ENCODE measurements around the gene TRIO.

Gene TRIO

DNA sequence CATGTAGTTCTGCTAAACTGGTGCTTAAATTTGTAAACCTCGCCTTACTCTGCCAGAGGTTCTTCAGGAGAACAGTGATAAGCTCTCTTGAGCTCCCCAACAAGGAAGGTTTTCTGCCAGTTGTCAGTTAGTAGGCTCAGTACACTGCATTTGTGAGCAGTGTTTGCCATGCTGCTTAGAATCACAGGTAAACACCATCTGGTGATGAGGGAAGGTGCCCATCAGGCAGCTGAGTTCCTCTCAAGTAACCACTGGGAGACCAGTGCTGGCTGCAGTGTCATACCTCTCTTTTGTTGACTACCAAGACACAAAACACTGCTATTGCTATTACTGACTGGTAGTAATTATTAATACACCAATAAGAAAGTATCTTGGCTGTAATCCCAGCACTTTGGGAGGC, 252.3 kb downstream of the TRIO start:
- DNase-seq (ENCODE audit: low read depth), result no peak

GRCh38 chr5:14396066-14396465, 252.9 kb downstream of the TRIO start:
- DNase-seq (ENCODE audit: low read depth), result no peak

GRCh38 chr5:14396737-14397136, 253.6 kb downstream of the TRIO start:
- no peak for DNase-seq (ENCODE audit: low read depth)

GRCh38 chr5:14397717-14398116, 254.6 kb downstream of the TRIO start:
- DNase-seq (ENCODE audit: low read depth), result no peak

DNA sequence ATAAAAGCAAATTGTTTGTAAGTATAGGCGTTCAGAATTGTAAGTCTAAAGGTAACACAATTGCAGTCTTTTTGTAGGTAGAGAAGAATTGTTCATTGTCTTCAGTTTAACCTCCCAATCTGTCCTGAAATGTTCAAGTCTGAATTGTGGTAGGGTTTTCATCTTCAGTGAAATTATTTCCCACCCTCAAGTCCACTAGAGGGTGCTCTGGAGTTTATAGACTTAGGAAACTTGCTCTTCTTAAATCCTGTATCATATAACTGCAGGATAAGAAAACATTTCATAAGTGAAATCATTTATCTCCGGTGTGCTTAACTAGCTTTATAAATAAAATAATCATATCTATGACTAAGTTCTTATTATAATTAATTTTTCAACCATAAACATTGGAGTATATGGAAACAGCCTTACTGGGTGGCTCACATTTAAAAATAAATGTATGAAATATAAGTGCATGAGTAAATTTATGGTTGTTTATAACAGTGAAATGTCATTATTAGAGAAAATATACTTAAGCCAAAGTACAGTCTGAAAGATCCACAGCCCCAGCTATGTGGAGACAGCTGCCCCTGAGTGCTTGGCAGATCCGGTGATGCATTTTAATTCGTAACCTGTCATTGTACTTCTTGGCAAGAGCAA, 256.0 kb downstream of the TRIO start:
- DNase-seq (ENCODE audit: low read depth), result no peak

- DNase-seq (ENCODE audit: low read depth), result no peak
Measured at GRCh38 chr5:14400085-14400484, 256.9 kb downstream of the TRIO start.

GRCh38 chr5:14400611-14401010, 257.5 kb downstream of the TRIO start:
- no peak for DNase-seq (ENCODE audit: low read depth)

- no peak for DNase-seq (ENCODE audit: low read depth)
Measured at GRCh38 chr5:14401639-14402038, 258.5 kb downstream of the TRIO start.

DNA sequence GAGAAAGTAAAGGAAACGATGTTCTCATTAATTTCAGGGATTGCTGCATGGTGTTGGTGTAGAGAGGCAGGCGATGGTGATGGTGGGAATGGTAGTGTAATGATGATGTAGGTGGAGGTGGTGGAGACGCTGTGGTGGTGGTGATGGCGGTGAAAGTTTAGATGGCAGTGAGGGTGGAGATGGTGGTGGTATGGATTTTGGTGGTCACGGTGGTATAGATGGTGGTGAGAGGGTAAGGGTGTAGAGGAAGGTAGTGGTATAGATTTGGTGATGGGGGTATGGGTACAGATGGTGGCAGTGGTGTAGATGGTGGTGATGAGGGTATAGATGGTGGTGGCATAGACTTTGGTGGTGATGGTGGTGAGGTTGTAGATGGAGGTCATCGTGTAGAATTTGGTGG, 259.3 kb downstream of the TRIO start:
- no peak for DNase-seq (ENCODE audit: low read depth)

DNA sequence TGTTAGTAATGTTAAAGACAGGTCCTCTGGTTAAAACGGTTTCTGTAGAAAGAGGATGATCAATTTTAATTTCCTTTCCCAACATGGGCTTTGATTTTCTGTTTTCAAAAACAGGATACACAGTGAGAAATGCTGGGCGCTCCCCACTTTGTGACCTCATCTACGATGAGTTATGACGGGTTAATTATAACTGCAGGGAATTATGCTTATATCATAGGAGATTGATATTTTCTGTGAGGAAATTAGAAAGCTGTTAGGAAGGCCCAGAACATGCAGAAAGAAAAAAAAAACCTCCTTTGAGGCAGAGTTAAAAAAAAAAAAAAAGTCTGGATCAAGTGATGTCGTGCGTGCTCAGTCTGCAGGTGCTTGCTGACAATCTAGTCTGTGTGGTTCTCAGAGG, 261.6 kb downstream of the TRIO start:
- no peak for DNase-seq (ENCODE audit: low read depth)

GRCh38 chr5:14405267-14405666, 262.1 kb downstream of the TRIO start:
- DNase-seq (ENCODE audit: low read depth), result no peak

DNA sequence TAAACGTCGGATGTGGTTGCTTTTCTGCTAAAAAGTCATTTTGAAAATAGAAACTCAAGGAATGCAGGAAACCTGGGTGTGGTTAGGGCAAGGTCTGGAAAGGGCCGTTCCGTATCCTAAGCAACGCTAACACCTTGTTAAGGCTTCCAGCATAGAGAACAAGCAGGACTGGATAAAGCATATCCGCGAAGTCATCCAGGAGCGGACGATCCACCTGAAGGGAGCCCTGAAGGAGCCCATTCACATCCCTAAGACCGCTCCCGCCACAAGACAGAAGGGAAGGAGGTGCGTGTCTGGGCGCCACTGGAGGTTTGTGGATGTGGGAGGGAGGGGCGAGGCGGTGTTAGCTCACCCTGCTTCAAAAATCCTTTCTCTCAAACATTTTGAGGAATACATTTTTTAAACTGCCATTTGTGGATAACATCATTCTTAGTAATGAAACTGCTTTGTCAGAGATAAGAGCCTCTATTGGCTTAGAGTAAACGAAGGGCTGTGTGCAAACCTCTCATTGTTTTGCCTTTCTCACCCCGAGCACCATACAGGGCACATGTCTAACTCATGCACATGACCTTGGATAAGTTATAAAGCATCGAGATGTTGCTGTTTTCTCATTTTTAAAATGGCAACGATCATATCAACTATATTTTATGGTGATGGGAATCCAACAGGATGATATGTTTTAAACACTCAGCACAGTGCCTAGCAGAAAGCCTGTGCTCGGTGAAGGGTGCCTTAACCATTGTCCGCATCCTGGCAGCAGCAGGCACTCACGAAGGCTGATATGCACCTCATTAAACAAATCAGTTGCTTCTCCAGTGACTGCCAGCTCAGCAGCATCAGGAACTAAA, 262.8 kb downstream of the TRIO start:
- no peak for DNase-seq (ENCODE audit: low read depth)

- DNase-seq (ENCODE audit: low read depth), result no peak
Measured at GRCh38 chr5:14406554-14406849, 263.4 kb downstream of the TRIO start.

GRCh38 chr5:14407051-14407450, 263.9 kb downstream of the TRIO start:
- DNase-seq (ENCODE audit: low read depth), result no peak

GRCh38 chr5:14407746-14408175, 264.6 kb downstream of the TRIO start:
- no peak for DNase-seq (ENCODE audit: low read depth)

DNA sequence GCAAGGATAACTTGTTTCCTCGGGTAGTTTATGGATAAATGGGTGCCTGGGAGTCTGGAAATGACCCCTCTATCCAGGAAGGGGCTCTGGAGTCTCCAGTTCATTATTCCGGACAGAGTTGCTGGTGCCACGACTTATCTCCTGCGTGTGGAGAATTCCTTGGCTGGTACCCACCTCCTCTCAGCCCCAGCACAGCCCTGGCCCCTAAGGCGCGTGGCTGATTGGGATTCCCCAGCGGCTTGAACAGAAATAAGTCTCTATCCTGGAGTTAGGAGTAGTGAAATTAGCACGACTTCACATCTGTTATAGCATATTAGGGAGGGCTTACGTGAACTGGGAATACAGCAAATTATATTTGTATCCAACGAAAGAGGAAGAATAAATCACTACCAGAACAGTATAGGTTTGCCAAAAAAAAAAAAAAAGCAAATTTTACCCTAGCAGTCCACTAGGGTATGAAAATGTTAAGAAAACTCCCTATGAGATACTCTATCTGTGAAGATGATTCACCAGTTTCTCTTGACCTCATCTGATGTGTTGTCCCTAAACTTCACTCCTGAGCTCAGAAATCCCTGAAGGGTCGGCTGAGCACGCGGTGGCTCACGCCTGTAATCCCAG, 265.9 kb downstream of the TRIO start:
- no peak for DNase-seq (ENCODE audit: low read depth)

DNA sequence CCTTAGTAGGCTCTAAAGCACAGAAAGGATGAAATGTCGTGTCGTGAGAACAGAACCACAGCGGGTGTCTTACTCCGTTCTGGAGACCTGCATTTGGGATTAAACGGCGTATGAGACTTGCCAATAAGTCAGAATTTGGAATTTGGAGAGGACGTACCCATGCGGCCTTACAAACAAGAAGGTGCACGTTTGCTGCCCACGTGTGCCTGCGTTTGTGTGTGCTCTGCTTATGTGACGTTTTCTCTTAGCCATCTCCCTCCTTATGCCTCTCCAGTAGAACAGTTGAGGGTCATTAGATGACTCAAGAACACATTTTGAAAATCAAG, 266.9 kb downstream of the TRIO start:
- no peak for DNase-seq (ENCODE audit: low read depth)

DNA sequence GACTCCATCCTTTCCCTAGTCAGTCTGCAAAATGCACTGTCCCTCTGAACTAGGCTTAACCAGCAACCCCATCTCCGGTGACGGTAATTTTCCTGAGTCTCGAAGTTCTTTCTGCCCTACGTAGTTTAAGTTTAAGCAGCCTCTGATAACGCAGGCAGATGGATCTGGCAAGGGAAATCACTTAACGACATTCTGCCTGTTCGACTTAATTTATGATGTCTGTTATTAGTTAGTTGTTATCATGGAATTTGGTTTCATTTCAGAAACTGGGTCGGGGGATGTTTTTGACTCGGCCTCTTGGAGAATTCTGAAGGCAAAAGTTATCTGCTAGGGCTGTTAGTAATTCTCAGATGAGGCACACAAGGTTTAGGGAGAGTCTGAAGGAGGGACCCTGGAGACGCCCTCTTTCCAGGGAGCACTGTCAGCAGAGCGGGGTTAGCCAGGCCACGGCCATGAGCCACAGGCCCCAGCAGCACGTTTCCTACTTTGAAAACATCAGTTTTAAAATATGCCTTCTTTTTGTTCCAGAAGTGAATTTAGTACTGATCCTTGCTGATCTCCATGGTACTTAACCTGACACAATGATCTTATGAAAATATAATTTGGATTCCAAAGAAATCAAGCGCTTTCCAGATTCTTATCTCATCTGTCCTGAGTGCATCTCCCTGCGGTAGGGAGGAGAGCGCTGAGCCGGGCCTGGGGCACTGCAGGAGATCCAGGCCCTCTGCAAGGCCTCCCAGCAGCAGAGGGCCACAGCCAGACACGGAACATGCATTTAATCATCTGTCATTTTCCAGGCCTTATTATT, 267.5 kb downstream of the TRIO start:
- DNase-seq (ENCODE audit: low read depth), result no peak

GRCh38 chr5:14411216-14411615, 268.1 kb downstream of the TRIO start:
- no peak for DNase-seq (ENCODE audit: low read depth)

DNA sequence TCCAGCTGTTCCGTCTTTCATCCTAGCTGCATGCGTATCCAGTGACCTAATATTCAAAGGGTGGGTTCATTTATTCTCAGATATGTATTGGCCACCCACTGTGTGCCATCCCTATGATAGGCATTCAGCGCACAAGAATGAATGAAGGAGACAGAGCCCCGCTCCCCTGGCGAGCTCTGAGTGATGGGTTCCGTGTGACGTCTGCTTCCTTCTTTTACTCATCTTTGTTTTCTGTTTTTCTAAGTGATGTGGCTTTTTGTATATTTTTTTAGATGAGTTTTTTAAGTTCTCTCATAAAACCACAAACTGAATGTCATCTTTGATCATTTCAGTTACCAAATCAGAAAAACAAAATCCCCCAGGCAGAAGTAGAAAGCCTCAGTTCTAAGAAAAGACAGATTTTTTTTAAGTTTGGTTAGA, 270.2 kb downstream of the TRIO start:
- DNase-seq (ENCODE audit: low read depth), result no peak

GRCh38 chr5:14414007-14414406, 270.9 kb downstream of the TRIO start:
- no peak for DNase-seq (ENCODE audit: low read depth)

DNA sequence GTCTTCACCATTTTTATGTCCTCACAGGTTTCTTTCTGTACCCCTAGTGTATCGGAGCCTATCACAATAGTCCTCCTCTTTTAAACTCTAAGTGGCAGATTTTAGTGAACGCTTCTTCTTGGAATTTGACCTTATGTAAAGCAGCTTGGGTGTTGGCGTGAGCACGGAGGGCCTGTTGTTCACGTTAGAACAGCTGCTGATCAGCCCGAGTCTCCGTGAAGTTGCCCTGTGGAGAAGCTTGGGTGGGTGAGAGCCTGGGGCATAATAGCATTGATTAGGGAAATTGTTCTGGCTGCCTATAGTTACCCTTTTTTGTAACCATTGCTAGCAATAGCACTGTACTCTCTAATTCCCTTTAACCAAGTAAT, 271.5 kb downstream of the TRIO start:
- DNase-seq (ENCODE audit: low read depth), result no peak
